Thyroid gland (tissue), 4 donors: ENCODE measurements around the gene CREB3L2. TPM values are rescaled to one million over a fixed set of nuclear protein-coding genes. Genes with fewer than 3 reads are reported as not detected.
"Not testable (repeated sequence)": the region's sequence is repeated elsewhere in the genome, so short reads cannot be mapped to it uniquely, and the experiment has no call there.

Experiments used
- DNase-seq, 2 donors: peaks; one replicate each; pipeline ENCODE4 v3.0.0-alpha.2; 2019
- H3K27ac ChIP-seq, 3 donors: fragments of 200-600 bp; sonication (generic); 1 replicate in 2 of 3; 2 replicates in 1 of 3; pipeline ENCODE4 v1.5.1; 2016 to 2019; ENCODE audit warnings: mild to moderate bottlenecking in 1 of 3, moderate library complexity in 1 of 3
- H3K27me3 ChIP-seq: fragments of 200-600 bp; sonication (generic); one replicate; pipeline ENCODE4 v1.5.1; 2019
- H3K36me3 ChIP-seq, 2 donors: fragments of 200-600 bp; sonication (generic); one replicate each; pipeline ENCODE4 v1.5.1; 2016 to 2019
- H3K4me1 ChIP-seq, 2 donors: fragments of 200-600 bp; sonication (generic); one replicate each; pipeline ENCODE4 v1.5.1; 2017 to 2019
- H3K4me3 ChIP-seq, 3 donors: fragments of 200-600 bp; sonication (generic); replicated peaks in 1 of 3; 1 replicate in 2 of 3; 2 replicates in 1 of 3; pipeline ENCODE4 v1.5.1; 2016; ENCODE audit warnings: mild to moderate bottlenecking in 1 of 3
- H3K9me3 ChIP-seq: fragments of 200-600 bp; sonication (generic); one replicate; pipeline ENCODE4 v1.5.1; 2017
- CTCF ChIP-seq, 6 experiments: fragments of 200-600 bp in 3 of 6; fragments of 450-650 bp in 3 of 6; sonication (generic) in 3 of 6; IDR thresholded peaks; one replicate each; pipeline ENCODE4 v1.5.1; 2016 to 2019; ENCODE audit warnings: antibody characterized with exemption in 6 of 6, mild to moderate bottlenecking in 2 of 6, inconsistent platforms in 1 of 6, moderate library complexity in 1 of 6
- POLR2A ChIP-seq, 2 donors: fragments of 450-650 bp; IDR thresholded peaks; one replicate each; pipeline ENCODE4 v1.6.1; 2017; ENCODE audit warnings: antibody characterized with exemption in 2 of 2, mild to moderate bottlenecking in 2 of 2, moderate library complexity in 1 of 2
- WGBS, 2 donors: methylation state at CpG; one replicate each; pipeline ENCODE4 v1.1.5; 2017; 5-methylcytosine and 5-hydroxymethylcytosine counted together
- intact Hi-C: fragments of 100-400 bp; cut with DNase I; formaldehyde crosslinking; loops from one replicate; pipeline ENCODE4 v1.15.1; 2023
- total RNA-seq, 4 donors: library from RNA; depleted of rRNA; stranded (reverse); fragments of >200 nt; gene quantifications; one replicate each; pipeline ENCODE4 v1.2.3, GENCODE V29; 2016

Gene CREB3L2
- total RNA-seq, 4 donors from 2014 or later: 86.1 to 143 (median 103) TPM

GRCh38 chr7:137983323-137984008 lies 18.4 kb downstream of the CREB3L2 start:
- Histone ChIP-seq H3K4me1 (peaks cover 82 to 99% of the 10 kb centered on the region in 2 donors), H3K27me3 (no peaks in the 10 kb centered on the region), H3K36me3 (no peaks in the 10 kb centered on the region), H3K9me3 (no peaks in the 10 kb centered on the region), H3K27ac (peak overlapping the region; percentile 62 to 91 (median 78)), H3K4me3 (no peak overlapping the region)
- intact Hi-C loops: no loop called here
- 43 to 51% methylated on average over 12 of the region's 12 CpGs for WGBS, 2 donors
- TF ChIP-seq POLR2A (IDR thresholded peaks at IDR 0.05): no peak
- TF ChIP-seq CTCF (IDR thresholded peaks at IDR 0.05): no peak
- DNase-seq: peak in 1 of 2 donors; percentile 32

GRCh38 chr7:137982394-137982793 lies 19.5 kb downstream of the CREB3L2 start:
- H3K36me3 ChIP-seq, H3K9me3 ChIP-seq, H3K4me3 ChIP-seq, DNase-seq, H3K27me3 ChIP-seq, intact Hi-C loops: not testable (repeated sequence)
- Histone ChIP-seq H3K4me1 (peaks cover 79 to 98% of the 10 kb centered on the region in 2 donors), H3K27ac (peak overlapping the region in 2 of 3 donors; percentile 83 to 91)
- WGBS, 2 donors: 91 to 99% methylated on average over 6 of the region's 6 CpGs

DNA sequence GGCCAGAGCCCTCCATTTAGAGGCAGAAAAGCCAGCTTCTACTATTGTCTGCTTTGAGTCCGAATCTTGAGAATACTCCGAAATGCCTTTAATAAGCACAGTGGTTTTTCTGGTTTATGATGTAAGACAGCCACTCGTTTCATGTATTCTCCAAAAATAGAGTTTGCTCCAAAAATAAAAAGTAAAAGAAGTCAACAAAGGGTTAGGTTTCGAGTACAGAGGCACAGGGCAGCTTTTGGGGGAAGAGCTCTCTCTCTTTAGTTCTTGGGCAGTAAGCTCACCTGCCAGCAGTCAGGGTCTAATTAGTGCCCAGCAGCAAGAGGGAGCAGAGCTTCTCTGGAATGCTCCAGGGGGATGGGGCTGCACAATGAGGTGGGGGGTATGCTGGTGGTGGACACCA lies 20.2 kb downstream of the CREB3L2 start:
- H3K27me3 ChIP-seq: no peaks in the 10 kb centered on the region
- intact Hi-C loops: no loop called here
- peaks cover 79 to 98% of the 10 kb centered on the region in 2 donors for H3K4me1 ChIP-seq
- peak overlapping the region; percentile 11 to 83 (median 75) for H3K27ac ChIP-seq
- H3K36me3 ChIP-seq: no peaks in the 10 kb centered on the region
- DNase-seq: no peak
- no peak overlapping the region for H3K4me3 ChIP-seq
- H3K9me3 ChIP-seq: no peaks in the 10 kb centered on the region
- TF ChIP-seq CTCF (IDR thresholded peaks at IDR 0.05) (no peak), POLR2A (IDR thresholded peaks at IDR 0.05) (no peak)
- WGBS, 2 donors: 57 to 61% methylated on average over 4 of the region's 4 CpGs

DNA sequence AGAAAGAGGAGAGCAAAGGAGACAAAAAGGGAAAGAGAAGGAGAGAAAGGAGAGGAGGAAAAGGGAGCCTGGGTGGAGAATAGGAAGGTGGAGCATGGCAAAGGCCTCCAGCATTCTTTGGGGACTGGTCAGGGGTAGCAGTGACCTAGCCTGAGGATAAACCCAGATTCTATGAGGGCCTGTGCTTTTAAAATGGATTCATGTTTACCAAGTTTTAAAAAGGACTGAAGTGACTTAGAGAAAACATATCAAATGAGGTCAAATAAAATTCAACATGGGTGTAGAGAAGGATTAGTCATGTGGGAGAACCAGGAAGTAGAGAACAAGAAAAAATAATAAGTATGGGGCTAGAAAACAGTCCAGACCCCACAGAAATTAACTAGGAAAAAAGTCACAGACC lies 20.7 kb downstream of the CREB3L2 start:
- no peaks in the 10 kb centered on the region for H3K9me3 ChIP-seq
- H3K4me1 ChIP-seq: peaks cover 76 to 96% of the 10 kb centered on the region in 2 donors
- H3K36me3 ChIP-seq: no peaks in the 10 kb centered on the region
- intact Hi-C loops: no loop called here
- H3K4me3 ChIP-seq: no peak overlapping the region
- TF ChIP-seq CTCF (IDR thresholded peaks at IDR 0.05): no peak
- TF ChIP-seq POLR2A (IDR thresholded peaks at IDR 0.05): no peak
- peak overlapping the region; percentile 11 to 83 (median 75) for H3K27ac ChIP-seq
- DNase-seq: no peak
- H3K27me3 ChIP-seq: no peaks in the 10 kb centered on the region

DNA sequence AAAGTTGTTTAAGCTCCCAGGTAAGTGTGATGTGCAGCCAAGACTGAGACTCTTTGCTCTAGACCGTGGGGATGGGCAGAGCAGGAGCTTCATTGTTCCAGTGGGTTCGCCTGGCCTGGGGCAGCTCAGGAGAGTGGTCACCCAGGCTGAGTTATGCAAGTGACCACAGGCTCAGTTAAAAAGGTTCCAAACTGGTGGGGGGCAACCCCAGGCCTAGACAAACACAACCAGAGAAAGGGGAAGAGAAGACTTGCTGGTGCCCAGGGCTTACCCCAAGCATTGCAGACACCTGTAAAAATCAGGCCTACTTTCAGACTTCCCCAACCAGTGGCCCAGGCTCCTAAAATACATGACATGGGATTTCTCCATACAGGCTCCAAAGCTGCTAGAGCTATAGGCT lies 21.6 kb downstream of the CREB3L2 start:
- WGBS, 2 donors: 90 to 94% methylated on average over 2 of the region's 2 CpGs
- DNase-seq: no peak
- peaks cover 73 to 95% of the 10 kb centered on the region in 2 donors for H3K4me1 ChIP-seq
- no peaks in the 10 kb centered on the region for H3K27me3 ChIP-seq
- no peaks in the 10 kb centered on the region for H3K9me3 ChIP-seq
- no peak overlapping the region for H3K4me3 ChIP-seq
- H3K27ac ChIP-seq: peak overlapping the region; percentile 8 to 83 (median 75)
- TF ChIP-seq POLR2A (IDR thresholded peaks at IDR 0.05) (no peak), CTCF (IDR thresholded peaks at IDR 0.05) (no peak)
- intact Hi-C loops: no loop called here
- H3K36me3 ChIP-seq: no peaks in the 10 kb centered on the region
